KMS-11 (cell line): ENCODE data around the gene ARHGAP28.

Source experiments
- H2AFZ ChIP-seq: fragments of 200-600 bp; sonication (generic); 2 replicates; pipeline ENCODE4 v1.6.1; 2016; ENCODE audit warnings: antibody characterized with exemption, mixed run types, low read depth
- H3K27ac ChIP-seq: fragments of 200-600 bp; sonication (generic); 2 replicates; pipeline ENCODE4 v1.6.1; 2016; ENCODE audit warnings: mild to moderate bottlenecking, mixed run types
- H3K27me3 ChIP-seq: fragments of 200-600 bp; sonication (generic); 2 replicates; pipeline ENCODE4 v1.6.1; 2017; ENCODE audit warnings: mild to moderate bottlenecking, low read depth, mixed run types, moderate library complexity; ENCODE audit not compliant: insufficient read depth
- H3K36me3 ChIP-seq: fragments of 200-600 bp; sonication (generic); 2 replicates; pipeline ENCODE4 v1.6.1; 2017; ENCODE audit warnings: mild to moderate bottlenecking, mixed run types; ENCODE audit not compliant: insufficient read depth
- H3K4me1 ChIP-seq: fragments of 200-600 bp; sonication (generic); 2 replicates; pipeline ENCODE4 v1.6.1; 2016; ENCODE audit warnings: mild to moderate bottlenecking, low read depth, mixed run types; ENCODE audit not compliant: poor library complexity, severe bottlenecking
- H3K4me2 ChIP-seq: fragments of 200-600 bp; sonication (generic); 2 replicates; pipeline ENCODE4 v1.7.0; 2016; ENCODE audit warnings: mild to moderate bottlenecking, mixed run types
- H3K4me3 ChIP-seq: fragments of 200-600 bp; sonication (generic); IDR thresholded peaks from 2 replicates; pipeline ENCODE4 v1.6.1; 2017; ENCODE audit warnings: low read depth, low read length, mixed read lengths; ENCODE audit not compliant: insufficient read depth
- H3K79me2 ChIP-seq: fragments of 200-600 bp; sonication (generic); 2 replicates; pipeline ENCODE4 v1.6.1; 2016; ENCODE audit warnings: low read depth, mixed run types; ENCODE audit not compliant: insufficient read depth
- H3K9ac ChIP-seq: fragments of 200-600 bp; sonication (generic); 2 replicates; pipeline ENCODE4 v1.6.1; 2016; ENCODE audit warnings: mild to moderate bottlenecking, mixed run types
- H4K20me1 ChIP-seq: fragments of 200-600 bp; sonication (generic); 2 replicates; pipeline ENCODE4 v1.6.1; 2016; ENCODE audit warnings: mild to moderate bottlenecking, mixed run types; ENCODE audit not compliant: insufficient read depth
- TF ChIP-seq, protein P1 (sequence below): fragments of 200-600 bp; sonication (generic); conservative IDR thresholded peaks from 2 replicates; pipeline ENCODE4 v1.6.1; 2017; ENCODE audit warnings: low read depth, mild to moderate bottlenecking, antibody characterized with exemption, low read length, moderate library complexity, mixed read lengths

ARHGAP28 gene

DNA sequence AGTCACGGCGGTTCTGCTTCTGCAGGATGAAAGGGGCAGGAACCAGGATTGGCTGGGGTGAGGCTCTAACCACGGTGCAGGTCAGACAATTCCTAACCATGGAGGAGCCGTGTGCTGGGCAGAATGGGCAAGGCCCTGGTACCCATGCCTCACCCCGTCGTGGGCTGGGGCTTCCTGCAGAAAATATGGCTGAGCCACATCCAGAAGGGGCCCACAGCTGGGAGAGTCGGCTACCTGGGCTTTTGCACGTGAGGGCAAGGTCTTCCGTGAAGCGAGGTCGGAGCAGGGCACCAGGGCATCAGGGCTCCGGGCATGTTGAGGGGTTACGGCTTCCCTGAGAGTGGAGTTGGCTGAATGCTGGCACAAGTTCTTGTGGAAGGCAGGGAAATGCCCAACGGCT is 147.8 kb downstream of the ARHGAP28 start:
- no peak overlapping the region for H3K9ac ChIP-seq
- no peaks in the 10 kb centered on the region for H3K36me3 ChIP-seq
- TF ChIP-seq, protein P1, sequence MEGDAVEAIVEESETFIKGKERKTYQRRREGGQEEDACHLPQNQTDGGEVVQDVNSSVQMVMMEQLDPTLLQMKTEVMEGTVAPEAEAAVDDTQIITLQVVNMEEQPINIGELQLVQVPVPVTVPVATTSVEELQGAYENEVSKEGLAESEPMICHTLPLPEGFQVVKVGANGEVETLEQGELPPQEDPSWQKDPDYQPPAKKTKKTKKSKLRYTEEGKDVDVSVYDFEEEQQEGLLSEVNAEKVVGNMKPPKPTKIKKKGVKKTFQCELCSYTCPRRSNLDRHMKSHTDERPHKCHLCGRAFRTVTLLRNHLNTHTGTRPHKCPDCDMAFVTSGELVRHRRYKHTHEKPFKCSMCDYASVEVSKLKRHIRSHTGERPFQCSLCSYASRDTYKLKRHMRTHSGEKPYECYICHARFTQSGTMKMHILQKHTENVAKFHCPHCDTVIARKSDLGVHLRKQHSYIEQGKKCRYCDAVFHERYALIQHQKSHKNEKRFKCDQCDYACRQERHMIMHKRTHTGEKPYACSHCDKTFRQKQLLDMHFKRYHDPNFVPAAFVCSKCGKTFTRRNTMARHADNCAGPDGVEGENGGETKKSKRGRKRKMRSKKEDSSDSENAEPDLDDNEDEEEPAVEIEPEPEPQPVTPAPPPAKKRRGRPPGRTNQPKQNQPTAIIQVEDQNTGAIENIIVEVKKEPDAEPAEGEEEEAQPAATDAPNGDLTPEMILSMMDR: no peak
- H4K20me1 ChIP-seq: no peaks in the 10 kb centered on the region
- no peak overlapping the region for H3K27ac ChIP-seq
- H3K27me3 ChIP-seq: no peaks in the 10 kb centered on the region
- H3K4me2 ChIP-seq: no peak overlapping the region
- H3K4me3 ChIP-seq: no peak overlapping the region
- H3K4me1 ChIP-seq: peaks cover 15% of the 10 kb centered on the region
- H2AFZ ChIP-seq: no peak overlapping the region
- H3K79me2 ChIP-seq: no peaks in the 10 kb centered on the region

DNA sequence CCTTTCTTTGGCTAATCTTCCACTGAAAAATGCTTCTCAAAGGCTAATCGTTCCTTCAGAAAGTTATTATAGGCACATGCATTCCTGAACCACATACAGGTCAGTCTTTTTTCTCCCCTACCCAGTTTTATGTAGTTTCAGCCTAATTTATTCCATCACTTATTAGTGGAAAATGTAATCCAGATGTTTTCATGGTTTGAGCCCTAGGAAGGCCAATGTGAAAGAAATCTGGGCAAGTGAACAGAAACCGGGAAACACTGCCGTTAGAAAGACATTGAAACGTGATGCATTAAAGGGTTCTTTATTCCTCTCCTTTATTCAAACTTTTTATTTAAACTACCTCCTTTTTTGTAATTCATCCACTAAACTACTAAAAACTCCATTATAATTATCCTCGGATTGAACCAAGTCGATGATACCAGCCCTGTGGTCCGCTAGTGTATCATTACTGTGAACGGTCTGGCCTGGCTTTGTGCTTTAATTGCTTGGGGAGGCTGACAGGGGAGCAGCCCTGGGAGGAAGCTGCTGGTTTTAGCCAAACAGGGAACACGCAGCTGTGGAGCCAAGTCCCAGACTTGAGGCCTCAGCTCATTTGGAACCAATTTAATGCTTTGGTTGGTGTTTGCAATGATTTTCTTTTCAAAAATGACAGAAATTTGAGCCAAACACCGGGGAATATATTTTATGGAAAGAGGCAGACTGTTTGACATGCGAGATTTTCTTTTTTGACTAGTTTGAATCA is 149.2 kb downstream of the ARHGAP28 start:
- H3K4me1 ChIP-seq: peaks cover 15% of the 10 kb centered on the region
- H2AFZ ChIP-seq: no peak overlapping the region
- no peaks in the 10 kb centered on the region for H3K79me2 ChIP-seq
- no peaks in the 10 kb centered on the region for H3K36me3 ChIP-seq
- H3K27ac ChIP-seq: no peak overlapping the region
- no peak overlapping the region for H3K4me2 ChIP-seq
- TF ChIP-seq, protein P1: no peak
- H3K9ac ChIP-seq: no peak overlapping the region
- H3K4me3 ChIP-seq: no peak overlapping the region
- no peaks in the 10 kb centered on the region for H4K20me1 ChIP-seq
- H3K27me3 ChIP-seq: no peaks in the 10 kb centered on the region

DNA sequence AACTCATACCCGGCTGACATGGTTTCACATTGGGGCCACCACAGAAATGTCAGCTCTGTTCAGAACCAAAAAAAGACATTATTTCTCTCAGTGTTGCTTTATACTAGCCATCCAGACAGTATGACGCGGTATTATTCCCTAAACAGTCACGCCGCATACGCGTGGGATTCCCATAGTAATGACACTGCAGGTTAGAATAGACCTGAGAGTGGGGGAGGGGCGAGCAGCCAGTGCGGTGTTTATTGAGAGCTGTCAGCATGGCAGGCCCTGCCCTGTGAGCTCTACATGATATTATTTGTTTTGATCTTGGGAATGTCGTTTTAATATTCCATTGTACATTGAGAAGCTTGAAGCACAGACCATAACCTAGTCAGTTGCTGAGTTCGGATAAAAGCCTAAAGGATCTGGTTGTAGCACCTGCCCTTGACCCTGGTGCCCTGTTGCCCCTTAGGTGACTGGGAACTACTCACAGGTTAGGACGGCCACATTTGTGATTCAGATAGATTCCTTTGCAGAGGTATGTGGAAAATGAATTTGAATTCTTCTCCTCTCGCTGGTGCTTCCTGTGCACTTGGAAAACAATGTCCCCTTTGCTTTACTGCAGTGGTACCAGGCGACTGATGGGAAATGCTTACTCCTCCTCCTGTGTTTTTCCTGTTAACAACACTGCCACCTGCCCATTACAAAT is 150.1 kb downstream of the ARHGAP28 start:
- TF ChIP-seq, protein P1: no peak
- Histone ChIP-seq H3K4me3 (no peak overlapping the region), H3K9ac (no peak overlapping the region), H4K20me1 (no peaks in the 10 kb centered on the region), H3K4me1 (peaks cover 15% of the 10 kb centered on the region), H3K27me3 (no peaks in the 10 kb centered on the region), H3K4me2 (no peak overlapping the region), H3K36me3 (no peaks in the 10 kb centered on the region), H3K27ac (no peak overlapping the region), H3K79me2 (no peaks in the 10 kb centered on the region), H2AFZ (no peak overlapping the region)

DNA sequence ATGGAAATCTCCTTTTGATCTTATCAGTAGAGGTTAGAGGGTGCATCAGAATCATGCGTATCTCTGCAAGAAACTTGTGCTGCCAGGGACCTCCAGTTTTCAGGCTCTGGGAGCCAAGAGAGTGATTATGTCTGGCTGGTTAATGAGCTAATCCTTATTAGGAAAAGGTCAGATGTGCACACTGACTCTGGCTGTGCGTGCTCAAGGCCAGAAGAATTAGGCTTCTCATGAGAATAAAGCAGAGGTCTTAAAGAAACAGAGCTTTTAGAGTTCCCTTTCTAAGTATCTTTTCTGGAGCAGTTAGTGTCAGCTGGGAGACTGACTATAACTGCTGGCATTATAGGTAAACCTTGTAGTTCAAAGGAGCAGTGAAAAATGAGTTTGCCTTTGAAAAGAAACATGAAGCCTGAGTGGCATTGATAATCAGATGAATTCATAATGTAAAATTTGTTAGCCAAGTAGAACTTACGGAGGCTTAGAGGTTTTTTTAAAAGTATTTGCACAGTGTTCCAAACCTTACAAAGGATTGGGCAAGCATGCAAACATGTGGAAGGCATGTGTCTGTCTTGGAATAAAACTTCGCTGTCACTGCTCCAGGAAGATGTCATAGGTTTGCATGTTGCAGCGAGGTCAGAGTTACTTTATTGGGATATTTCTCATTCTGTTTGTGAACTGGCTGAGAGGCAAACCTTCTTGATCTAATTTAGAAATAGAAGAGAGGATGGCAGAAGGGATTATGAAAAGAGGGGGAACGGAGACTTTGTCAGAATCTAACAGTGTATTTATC is 151.7 kb downstream of the ARHGAP28 start:
- H3K4me2 ChIP-seq: no peak overlapping the region
- H3K79me2 ChIP-seq: no peaks in the 10 kb centered on the region
- H3K27ac ChIP-seq: no peak overlapping the region
- no peak overlapping the region for H3K4me3 ChIP-seq
- no peaks in the 10 kb centered on the region for H4K20me1 ChIP-seq
- no peaks in the 10 kb centered on the region for H3K27me3 ChIP-seq
- peaks cover 13% of the 10 kb centered on the region for H3K4me1 ChIP-seq
- H3K36me3 ChIP-seq: no peaks in the 10 kb centered on the region
- H3K9ac ChIP-seq: no peak overlapping the region
- TF ChIP-seq, protein P1: no peak
- no peak overlapping the region for H2AFZ ChIP-seq
